ENCODE measurements around the gene TCF23.
"Not testable (repeated sequence)": the region's sequence is repeated elsewhere in the genome, so short reads cannot be mapped to it uniquely, and the experiment has no call there.

TCF23 gene

DNA sequence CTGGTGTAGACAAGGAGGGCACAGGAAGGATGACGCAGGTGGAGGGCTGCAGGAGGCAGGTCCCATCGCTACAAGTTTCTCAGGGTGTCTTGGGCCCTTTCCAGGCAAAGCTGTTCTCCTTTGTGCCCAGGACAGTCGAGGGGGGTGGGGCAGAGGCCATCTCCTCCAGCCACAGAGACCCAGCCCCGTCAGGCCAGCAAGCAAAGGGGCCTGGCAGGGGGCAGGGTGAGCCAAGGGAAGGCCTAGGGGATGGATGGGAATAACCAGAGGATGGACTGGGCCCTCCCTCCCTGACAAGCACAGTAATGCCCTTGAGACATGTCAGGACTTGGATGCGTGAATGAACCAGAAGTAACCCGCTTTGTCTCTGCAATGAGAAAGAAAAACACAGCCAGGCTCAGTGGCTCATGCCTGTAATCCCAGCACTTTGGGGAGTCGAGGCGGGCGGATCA is 6.3 kb downstream of the TCF23 start:
- no peak for FAIRE-seq

- FAIRE-seq = no peak
Observed at GRCh38 chr2:27158468-27158867, 9.7 kb downstream of the TCF23 start.

GRCh38 chr2:27159271-27159670 is 10.5 kb downstream of the TCF23 start:
- FAIRE-seq = no peak

DNA sequence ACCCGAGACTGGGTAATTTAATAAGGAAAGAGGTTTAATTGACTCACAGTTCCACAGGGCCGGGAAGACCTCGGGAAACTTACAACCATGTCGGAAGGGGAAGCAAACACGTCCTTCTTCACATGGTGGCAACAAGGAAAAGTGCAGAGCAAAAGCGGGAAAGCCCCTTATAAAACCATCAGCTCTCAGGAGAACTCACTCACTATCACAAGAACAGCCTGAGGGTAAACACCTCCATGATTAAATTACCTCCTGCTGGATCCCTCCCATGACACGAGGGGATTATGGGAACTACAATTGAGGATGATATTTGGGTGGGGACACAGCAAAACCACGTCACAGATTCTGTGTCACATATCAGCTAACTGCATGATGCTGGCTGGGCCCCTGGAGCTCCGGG is 11.4 kb downstream of the TCF23 start:
- FAIRE-seq = no peak

GRCh38 chr2:27162151-27163121 is 13.6 kb downstream of the TCF23 start:
- FAIRE-seq = no peak

GRCh38 chr2:27164960-27165763 is 16.4 kb downstream of the TCF23 start:
- no peak for FAIRE-seq

GRCh38 chr2:27170581-27171337 is 22.0 kb downstream of the TCF23 start:
- no peak for FAIRE-seq

GRCh38 chr2:27171351-27171848 is 22.6 kb downstream of the TCF23 start:
- FAIRE-seq = no peak

GRCh38 chr2:27174638-27175037 is 25.8 kb downstream of the TCF23 start:
- FAIRE-seq = no peak

DNA sequence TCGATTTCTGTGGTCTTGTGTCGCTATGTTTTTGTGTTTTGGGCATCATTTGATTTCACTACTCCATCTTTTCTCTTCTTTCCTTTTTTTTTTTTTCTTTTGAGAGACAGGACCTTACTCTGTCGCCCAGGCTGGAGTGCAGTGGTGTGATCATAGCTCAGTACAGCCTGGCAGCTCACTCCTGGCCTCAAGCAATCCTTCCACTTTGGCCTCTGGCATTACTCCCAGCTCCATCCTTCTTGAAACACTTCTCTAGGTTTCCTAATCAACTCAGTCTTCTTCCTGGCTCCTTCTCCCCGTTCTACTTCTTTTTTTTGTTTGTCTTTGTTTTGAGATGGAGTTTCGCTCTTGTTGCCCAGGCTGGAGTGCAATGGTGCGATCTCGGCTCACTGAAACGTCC is 26.5 kb downstream of the TCF23 start:
- no peak for FAIRE-seq

- FAIRE-seq = not testable (repeated sequence)
Observed at GRCh38 chr2:27175781-27176180, 27.0 kb downstream of the TCF23 start.

DNA sequence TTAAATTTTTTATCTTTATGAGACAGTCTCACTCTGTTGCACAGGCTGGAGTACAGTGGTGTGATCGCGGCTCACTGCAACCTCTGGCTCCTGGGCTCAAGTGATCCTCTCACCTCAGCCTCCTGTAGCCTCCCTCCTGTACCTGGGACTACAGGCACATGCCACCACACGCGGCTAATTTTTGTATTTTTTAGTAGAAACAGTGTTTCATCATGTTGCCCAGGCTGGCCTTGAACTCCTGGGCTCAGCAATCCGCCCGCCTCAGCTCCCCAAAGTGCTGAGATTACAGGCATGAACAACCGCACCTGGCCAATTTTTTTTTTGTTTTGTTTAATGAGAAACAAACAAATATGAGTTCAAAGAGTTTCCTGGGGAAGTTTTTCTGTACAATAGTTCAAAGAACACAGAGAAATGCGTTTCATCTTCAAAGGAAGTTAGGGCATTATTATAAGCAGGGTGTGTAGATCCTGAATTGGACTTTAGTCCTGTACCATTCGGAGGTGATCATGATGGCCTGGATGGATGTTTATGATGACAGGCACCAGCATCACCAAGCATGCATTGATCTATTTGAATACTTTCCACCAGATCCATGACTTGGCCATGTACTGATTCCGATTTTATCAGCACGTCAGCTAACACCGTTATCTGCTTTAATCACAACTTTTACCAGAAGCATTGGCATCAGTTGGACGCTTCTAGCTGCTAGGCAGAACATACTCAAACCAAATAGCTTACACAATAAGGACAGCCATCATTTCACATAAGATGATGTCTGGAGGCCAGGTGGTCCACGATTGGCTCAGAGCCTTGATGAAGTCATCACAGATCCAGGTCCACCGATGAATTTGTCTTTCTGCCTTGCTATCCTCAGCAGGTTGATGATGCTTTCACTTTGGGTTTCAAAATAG is 28.9 kb downstream of the TCF23 start:
- FAIRE-seq = no peak

- FAIRE-seq = no peak
Observed at GRCh38 chr2:27178469-27178868, 29.7 kb downstream of the TCF23 start.

DNA sequence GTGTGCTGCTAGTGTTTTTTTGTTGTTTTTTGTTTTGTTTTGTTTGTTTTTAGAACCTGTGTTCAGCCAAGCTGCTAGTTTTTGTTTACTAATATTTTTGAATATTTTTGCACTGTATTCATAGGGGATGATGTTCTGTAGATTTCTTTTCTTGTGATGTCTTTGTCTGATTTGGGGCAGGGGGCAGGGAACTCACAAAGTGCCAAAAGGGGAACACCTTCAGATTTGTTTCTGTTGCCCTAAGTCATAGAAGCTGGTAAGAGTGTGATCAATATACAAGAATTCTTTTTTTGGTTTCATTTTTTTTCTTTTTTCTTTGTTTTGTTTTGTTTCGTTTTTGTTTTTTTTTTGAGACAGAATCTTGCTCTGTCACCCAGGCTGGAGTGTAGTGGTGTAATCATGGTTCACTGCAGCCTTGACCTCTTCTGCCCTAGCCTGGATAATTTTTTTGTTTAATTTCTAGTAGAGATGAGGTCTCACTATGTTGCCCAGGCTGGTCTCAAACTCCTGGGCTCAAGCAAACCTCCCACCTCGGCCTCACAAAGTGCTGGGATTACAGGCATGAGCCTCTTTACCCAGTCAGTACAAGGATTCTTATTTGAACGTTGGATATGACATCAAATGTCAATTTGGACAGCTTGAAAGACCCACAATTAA is 30.7 kb downstream of the TCF23 start:
- no peak for FAIRE-seq

GRCh38 chr2:27182346-27182745 is 33.5 kb downstream of the TCF23 start:
- FAIRE-seq = no peak

DNA sequence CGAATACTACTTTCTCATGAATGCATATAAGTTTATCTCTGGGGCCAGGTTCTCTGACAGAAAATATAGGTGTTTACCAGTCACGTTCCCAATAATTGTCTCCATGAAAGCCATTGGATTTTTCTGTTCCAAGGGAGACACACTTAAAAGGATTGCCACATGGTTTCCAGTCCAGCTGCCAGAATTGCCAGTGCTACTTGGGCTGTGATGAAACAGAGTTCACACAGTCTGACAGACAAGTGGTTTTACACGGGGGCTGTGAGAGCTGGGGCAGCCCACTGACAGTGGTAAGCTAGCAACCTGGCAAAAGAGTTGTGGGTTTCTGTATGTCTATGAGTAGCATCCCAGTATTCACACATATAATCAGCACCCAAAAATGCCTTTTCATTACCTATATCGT is 35.3 kb downstream of the TCF23 start:
- FAIRE-seq = no peak

DNA sequence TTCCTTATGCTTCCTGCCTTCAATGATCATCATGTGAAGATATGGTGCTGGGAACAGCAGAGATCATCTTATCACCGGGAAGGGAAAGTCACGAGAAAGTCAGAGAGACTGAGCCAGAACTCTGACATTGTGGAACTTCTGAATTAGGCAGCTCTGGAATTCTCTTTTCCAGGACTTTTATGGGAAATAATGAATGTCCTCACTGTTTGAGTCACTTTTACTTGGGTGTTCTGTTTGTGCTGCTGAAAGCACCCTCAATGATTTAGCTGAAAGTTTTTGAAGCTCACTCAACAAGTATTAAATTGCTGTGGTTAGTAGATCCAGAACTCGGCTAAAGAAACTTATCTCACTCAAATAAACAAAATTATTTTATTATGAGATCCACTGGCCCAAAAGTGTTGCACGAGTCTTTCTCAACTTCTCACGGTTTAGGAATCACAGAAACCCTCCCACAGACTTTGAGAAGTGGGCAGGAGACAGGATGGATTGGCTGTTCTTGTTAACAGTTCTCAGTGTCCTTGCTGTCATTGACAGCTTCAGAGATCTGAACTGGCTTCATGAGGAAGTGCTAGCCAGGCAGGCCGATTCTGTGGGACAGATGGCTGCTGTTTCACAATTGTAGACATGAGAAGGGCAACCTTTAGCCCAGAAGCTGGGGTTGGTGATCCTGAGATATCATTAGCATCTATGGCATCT is 36.7 kb downstream of the TCF23 start:
- no peak for FAIRE-seq

DNA sequence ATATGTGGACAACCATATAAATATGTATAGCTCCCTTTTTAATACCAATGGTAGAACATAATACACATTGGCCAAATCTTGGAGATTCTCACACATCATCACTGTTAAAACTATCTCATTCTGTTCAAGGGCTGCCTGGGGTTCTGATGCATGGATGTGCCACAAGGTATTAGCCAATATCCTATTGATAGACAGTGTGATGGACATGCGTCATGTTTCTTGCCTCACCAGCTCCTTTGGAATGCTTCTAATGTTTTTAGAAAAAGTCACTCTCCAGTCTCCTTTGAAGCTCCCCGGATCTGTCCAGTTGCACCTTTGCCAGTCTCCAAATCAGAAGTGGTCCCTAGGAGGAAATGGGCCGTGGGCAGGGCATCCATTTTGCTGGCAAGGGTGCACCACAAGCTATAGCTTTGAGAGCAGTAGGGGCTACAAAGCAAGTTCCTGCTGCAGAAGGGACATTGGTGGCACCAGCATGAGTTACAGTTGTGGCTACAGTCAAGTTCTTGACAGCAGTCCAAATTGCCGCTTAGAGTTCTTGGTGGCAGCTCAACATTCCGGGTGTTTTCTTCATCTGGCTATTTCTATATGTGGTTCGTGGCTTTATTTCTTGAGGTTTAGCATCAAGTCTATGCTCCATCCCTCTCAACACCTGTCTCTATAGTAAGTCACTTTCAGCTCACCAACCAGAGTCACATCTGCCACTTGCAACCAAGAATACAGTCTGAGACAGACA is 38.0 kb downstream of the TCF23 start:
- no peak for FAIRE-seq

- no peak for FAIRE-seq
Observed at GRCh38 chr2:27189989-27190388, 41.2 kb downstream of the TCF23 start.
